Eye (tissue), 1 donor: ENCODE data around the gene CYP1A1.
"Not testable (repeated sequence)": the region's sequence is repeated elsewhere in the genome, so short reads cannot be mapped to it uniquely, and the experiment has no call there.

Source experiments
- DNase-seq: peaks from one replicate; pipeline ENCODE4 v3.0.0-alpha.2; 2015

CYP1A1 gene

GRCh38 chr15:74725225-74725774 lies at the start of gene CYP1A1:
Gene CYP1A1, minus strand, starts transcription at chr15:74725528. Its CDS starts 2,431 bp downstream, at chr15:74723097.
- peak; percentile 41 for DNase-seq

- DNase-seq: no peak
Observed at GRCh38 chr15:74773731-74774252, 48.5 kb upstream of the CYP1A1 start.

- DNase-seq: no peak
Observed at GRCh38 chr15:74773329-74773728, 48.0 kb upstream of the CYP1A1 start.

GRCh38 chr15:74770211-74770903 lies 45.0 kb upstream of the CYP1A1 start:
- no peak for DNase-seq

- DNase-seq: no peak
Observed at GRCh38 chr15:74769463-74770025, 44.2 kb upstream of the CYP1A1 start.

GRCh38 chr15:74768771-74769342 lies 43.5 kb upstream of the CYP1A1 start:
- peak; percentile 82 for DNase-seq

GRCh38 chr15:74768099-74768770 lies 42.9 kb upstream of the CYP1A1 start:
- no peak for DNase-seq

- no peak for DNase-seq
Observed at GRCh38 chr15:74767167-74768098, 42.1 kb upstream of the CYP1A1 start.

- no peak for DNase-seq
Observed at GRCh38 chr15:74763416-74763815, 38.1 kb upstream of the CYP1A1 start.

- DNase-seq: no peak
Observed at GRCh38 chr15:74762791-74763150, 37.4 kb upstream of the CYP1A1 start.

GRCh38 chr15:74758736-74759135 lies 33.4 kb upstream of the CYP1A1 start:
- DNase-seq: no peak

GRCh38 chr15:74754593-74755215 lies 29.4 kb upstream of the CYP1A1 start:
- no peak for DNase-seq

GRCh38 chr15:74752531-74752930 lies 27.2 kb upstream of the CYP1A1 start:
- DNase-seq: peak; percentile 33

GRCh38 chr15:74752011-74752410 lies 26.7 kb upstream of the CYP1A1 start:
- no peak for DNase-seq

- no peak for DNase-seq
Observed at GRCh38 chr15:74750751-74751150, 25.4 kb upstream of the CYP1A1 start.

GRCh38 chr15:74749832-74750231 lies 24.5 kb upstream of the CYP1A1 start:
- DNase-seq: no peak

GRCh38 chr15:74748322-74748946 lies 23.1 kb upstream of the CYP1A1 start, which contains the start of gene CYP1A2:
Gene CYP1A2, plus strand, starts transcription at chr15:74748845. Its CDS starts 894 bp downstream, at chr15:74749739.
- DNase-seq: no peak

GRCh38 chr15:74746389-74746788 lies 21.1 kb upstream of the CYP1A1 start:
- DNase-seq: no peak

- DNase-seq: no peak
Observed at GRCh38 chr15:74742422-74742821, 17.1 kb upstream of the CYP1A1 start.

GRCh38 chr15:74738239-74738638 lies 12.9 kb upstream of the CYP1A1 start:
- DNase-seq: not testable (repeated sequence)

- DNase-seq: no peak
Observed at GRCh38 chr15:74735305-74735704, 10.0 kb upstream of the CYP1A1 start.
